ENCODE results near the gene ARF3.

ARF3 gene

DNA sequence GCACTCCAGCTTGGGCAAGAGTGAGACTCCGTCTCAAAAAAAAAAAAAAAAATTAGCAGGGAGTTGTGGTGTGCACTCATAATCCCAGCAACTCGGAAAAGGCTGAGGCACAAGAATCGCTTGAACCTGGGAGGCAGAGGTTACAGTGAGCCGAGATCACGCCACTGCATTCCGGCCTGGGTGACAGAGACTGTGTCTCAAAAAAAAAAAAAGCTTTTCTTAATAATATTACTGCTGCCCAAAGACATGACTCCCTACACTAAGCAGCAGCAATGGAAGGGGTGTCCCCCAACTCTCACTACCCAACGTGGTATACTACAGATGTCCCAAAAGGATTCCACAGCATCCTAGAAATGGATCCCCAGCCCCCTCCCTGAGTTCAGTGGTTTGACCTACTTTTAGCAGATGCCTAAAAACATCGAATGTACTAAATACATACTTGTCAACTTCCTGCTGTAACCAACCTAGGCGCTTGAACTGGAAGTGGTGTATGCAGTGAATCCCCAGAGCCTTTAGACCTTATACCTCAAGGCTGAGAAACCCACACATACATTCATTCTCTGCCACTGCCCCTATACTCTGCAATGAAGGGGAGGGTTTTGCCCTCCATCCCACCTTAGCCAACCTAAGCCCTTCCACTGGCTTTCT, 23.5 kb downstream of the ARF3 start:
- Histone ChIP-seq H3K9me3 (ENCODE audit: control insufficient read depth, low read length) (no peaks in the 10 kb centered on the region), H2BK5ac (ENCODE audit: low read depth, low read length, poor library complexity, severe bottlenecking) (no peak overlapping the region), H3K27ac (ENCODE audit: low read length, poor library complexity, severe bottlenecking) (no peak overlapping the region), H3K23ac (ENCODE audit: low read length in 2 of 2) (no peak overlapping the region), H3K4me2 (ENCODE audit: low read length, poor library complexity, severe bottlenecking) (no peak overlapping the region), H2AFZ (ENCODE audit: low read depth, low read length) (no peak overlapping the region), H2BK15ac (ENCODE audit: low read depth, poor library complexity, severe bottlenecking) (no peak overlapping the region), H4K91ac (ENCODE audit: low read length) (no peak overlapping the region), H2AK5ac (ENCODE audit: low read length, severe bottlenecking) (no peak overlapping the region), H3K18ac (ENCODE audit: low read depth in 1 of 2, low read length in 2 of 2) (no peak overlapping the region), H4K8ac (ENCODE audit: low read length) (no peak overlapping the region), H3K79me1 (replicated peaks; ENCODE audit: low read length, poor library complexity, severe bottlenecking) (peaks cover 49% of the 10 kb centered on the region), H2BK12ac (ENCODE audit: low read length in 2 of 2) (no peak overlapping the region), H3K4ac (ENCODE audit: low read depth in 1 of 2, low read length in 2 of 2) (no peak overlapping the region), H2BK120ac (ENCODE audit: low read depth, low read length) (no peak overlapping the region), H3K14ac (ENCODE audit: low read length in 2 of 2) (no peak overlapping the region), H3K9ac (ENCODE audit: low read length) (peak overlapping the region; percentile 17), H3K4me1 (ENCODE audit: control insufficient read depth, insufficient read depth, low read depth, low read length) (no peaks in the 10 kb centered on the region), H3K36me3 (ENCODE audit: control insufficient read depth in 1 of 2, insufficient read depth in 2 of 2, low read depth in 1 of 2, low read length in 2 of 2) (peaks cover 68 to 82% of the 10 kb centered on the region in 2 experiments), H3K27me3 (ENCODE audit: control insufficient read depth in 1 of 2, insufficient read depth in 1 of 2, low read length in 2 of 2) (no peaks in the 10 kb centered on the region), H3K4me3 (ENCODE audit: insufficient read depth in 1 of 2, low read depth in 1 of 2, low read length in 2 of 2) (no peak overlapping the region)
- no peak for DNase-seq
- WGBS: 97% methylated on average over 9 of the region's 9 CpGs

DNA sequence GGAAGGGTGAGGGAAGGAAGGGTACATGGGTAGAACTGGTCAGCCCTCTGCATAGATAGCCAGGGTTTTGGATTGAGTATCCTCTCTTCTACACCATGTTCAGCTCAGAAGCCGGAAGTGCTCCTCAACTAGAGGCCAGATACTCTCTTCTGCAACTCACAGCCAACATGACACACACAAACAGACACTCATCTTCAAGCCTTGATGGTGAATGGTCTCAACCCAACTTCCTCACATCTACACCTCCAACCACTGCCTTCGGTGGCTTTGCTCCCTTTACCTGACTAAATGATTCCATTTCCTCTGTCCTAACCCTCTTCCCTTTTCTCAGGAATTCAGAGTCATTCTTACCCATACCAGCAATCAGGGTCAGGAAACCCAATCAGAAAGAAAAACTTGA, 24.4 kb downstream of the ARF3 start:
- H3K23ac ChIP-seq (ENCODE audit: low read length in 2 of 2): peak overlapping the region in 1 of 2 experiments; percentile 64
- H3K9ac ChIP-seq (ENCODE audit: low read length): no peak overlapping the region
- no peak overlapping the region for H3K27ac ChIP-seq (ENCODE audit: low read length, poor library complexity, severe bottlenecking)
- H3K14ac ChIP-seq (ENCODE audit: low read length in 2 of 2): peak overlapping the region in 1 of 2 experiments; percentile 59
- H2BK120ac ChIP-seq (ENCODE audit: low read depth, low read length): no peak overlapping the region
- no peak overlapping the region for H2AFZ ChIP-seq (ENCODE audit: low read depth, low read length)
- no peak overlapping the region for H2BK12ac ChIP-seq (ENCODE audit: low read length in 2 of 2)
- DNase-seq: no peak
- no peak overlapping the region for H2BK15ac ChIP-seq (ENCODE audit: low read depth, poor library complexity, severe bottlenecking)
- H3K4ac ChIP-seq (ENCODE audit: low read depth in 1 of 2, low read length in 2 of 2): no peak overlapping the region
- H4K8ac ChIP-seq (ENCODE audit: low read length): no peak overlapping the region
- no peaks in the 10 kb centered on the region for H3K9me3 ChIP-seq (ENCODE audit: control insufficient read depth, low read length)
- no peak overlapping the region for H3K18ac ChIP-seq (ENCODE audit: low read depth in 1 of 2, low read length in 2 of 2)
- H3K4me2 ChIP-seq (ENCODE audit: low read length, poor library complexity, severe bottlenecking): no peak overlapping the region
- H2BK5ac ChIP-seq (ENCODE audit: low read depth, low read length, poor library complexity, severe bottlenecking): no peak overlapping the region
- H3K79me1 ChIP-seq (replicated peaks; ENCODE audit: low read length, poor library complexity, severe bottlenecking): peaks cover 43% of the 10 kb centered on the region
- H3K27me3 ChIP-seq (ENCODE audit: control insufficient read depth in 1 of 2, insufficient read depth in 1 of 2, low read length in 2 of 2): no peaks in the 10 kb centered on the region
- no peaks in the 10 kb centered on the region for H3K4me1 ChIP-seq (ENCODE audit: control insufficient read depth, insufficient read depth, low read depth, low read length)
- peaks cover 66 to 78% of the 10 kb centered on the region in 2 experiments for H3K36me3 ChIP-seq (ENCODE audit: control insufficient read depth in 1 of 2, insufficient read depth in 2 of 2, low read depth in 1 of 2, low read length in 2 of 2)
- H2AK5ac ChIP-seq (ENCODE audit: low read length, severe bottlenecking): no peak overlapping the region
- WGBS: 98% methylated on average over 2 of the region's 2 CpGs
- no peak overlapping the region for H3K4me3 ChIP-seq (ENCODE audit: insufficient read depth in 1 of 2, low read depth in 1 of 2, low read length in 2 of 2)
- H4K91ac ChIP-seq (ENCODE audit: low read length): no peak overlapping the region

DNA sequence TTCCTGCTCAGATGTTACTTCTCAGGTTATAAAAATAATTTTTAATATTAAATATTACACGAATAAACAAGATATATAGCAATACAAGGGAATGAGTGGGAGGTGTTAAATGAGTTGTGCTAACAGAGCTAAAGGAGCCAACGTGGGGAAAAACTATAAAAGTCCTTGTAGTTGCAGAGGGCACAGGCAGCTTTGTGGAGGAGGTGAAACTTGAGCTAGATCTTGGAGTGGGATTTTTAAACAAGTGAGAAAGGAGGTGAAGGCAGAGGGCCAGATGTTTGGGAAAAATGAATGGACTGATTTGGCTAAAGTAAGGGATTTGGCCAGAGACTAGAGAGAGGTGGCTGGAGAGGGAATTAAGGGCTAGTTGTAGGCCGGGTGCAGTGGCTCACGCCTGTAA, 26.8 kb downstream of the ARF3 start:
- no peak overlapping the region for H3K9ac ChIP-seq (ENCODE audit: low read length)
- H3K18ac ChIP-seq (ENCODE audit: low read depth in 1 of 2, low read length in 2 of 2): no peak overlapping the region
- H3K4ac ChIP-seq (ENCODE audit: low read depth in 1 of 2, low read length in 2 of 2): no peak overlapping the region
- H2AK5ac ChIP-seq (ENCODE audit: low read length, severe bottlenecking): no peak overlapping the region
- H2BK120ac ChIP-seq (ENCODE audit: low read depth, low read length): no peak overlapping the region
- no peak overlapping the region for H2AFZ ChIP-seq (ENCODE audit: low read depth, low read length)
- H4K8ac ChIP-seq (ENCODE audit: low read length): no peak overlapping the region
- H3K4me3 ChIP-seq (ENCODE audit: insufficient read depth in 1 of 2, low read depth in 1 of 2, low read length in 2 of 2): no peak overlapping the region
- no peaks in the 10 kb centered on the region for H3K9me3 ChIP-seq (ENCODE audit: control insufficient read depth, low read length)
- no peak overlapping the region for H3K14ac ChIP-seq (ENCODE audit: low read length in 2 of 2)
- H3K27ac ChIP-seq (ENCODE audit: low read length, poor library complexity, severe bottlenecking): no peak overlapping the region
- H3K23ac ChIP-seq (ENCODE audit: low read length in 2 of 2): no peak overlapping the region
- no peaks in the 10 kb centered on the region for H3K4me1 ChIP-seq (ENCODE audit: control insufficient read depth, insufficient read depth, low read depth, low read length)
- H4K91ac ChIP-seq (ENCODE audit: low read length): no peak overlapping the region
- no peak overlapping the region for H2BK5ac ChIP-seq (ENCODE audit: low read depth, low read length, poor library complexity, severe bottlenecking)
- no peaks in the 10 kb centered on the region for H3K27me3 ChIP-seq (ENCODE audit: control insufficient read depth in 1 of 2, insufficient read depth in 1 of 2, low read length in 2 of 2)
- H2BK15ac ChIP-seq (ENCODE audit: low read depth, poor library complexity, severe bottlenecking): no peak overlapping the region
- no peak for DNase-seq
- H3K4me2 ChIP-seq (ENCODE audit: low read length, poor library complexity, severe bottlenecking): no peak overlapping the region
- peaks cover 58 to 68% of the 10 kb centered on the region in 2 experiments for H3K36me3 ChIP-seq (ENCODE audit: control insufficient read depth in 1 of 2, insufficient read depth in 2 of 2, low read depth in 1 of 2, low read length in 2 of 2)
- H2BK12ac ChIP-seq (ENCODE audit: low read length in 2 of 2): no peak overlapping the region
- H3K79me1 ChIP-seq (replicated peaks; ENCODE audit: low read length, poor library complexity, severe bottlenecking): peaks cover 31% of the 10 kb centered on the region
- WGBS: 97% methylated on average over 4 of the region's 4 CpGs

DNA sequence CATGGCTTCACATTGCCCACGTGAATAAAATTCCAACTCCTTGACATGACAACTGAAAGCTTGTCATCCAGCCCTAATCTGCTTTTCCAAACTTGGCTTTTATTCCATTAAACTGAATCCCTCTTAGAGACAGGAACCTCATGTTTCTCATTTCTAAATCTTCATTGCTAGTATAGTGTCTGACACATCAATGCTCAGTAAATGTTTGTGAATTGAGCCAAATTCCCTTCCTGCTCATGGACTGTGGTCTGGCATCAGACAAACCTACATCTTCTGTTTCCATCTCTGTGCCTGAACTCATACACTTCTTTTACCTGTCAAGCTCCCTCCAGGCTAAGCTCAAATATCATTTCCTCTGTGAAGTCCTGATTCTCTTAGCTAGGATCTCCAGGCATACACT, 27.7 kb downstream of the ARF3 start:
- H3K27me3 ChIP-seq (ENCODE audit: control insufficient read depth in 1 of 2, insufficient read depth in 1 of 2, low read length in 2 of 2): no peaks in the 10 kb centered on the region
- no peak overlapping the region for H2BK15ac ChIP-seq (ENCODE audit: low read depth, poor library complexity, severe bottlenecking)
- H4K8ac ChIP-seq (ENCODE audit: low read length): no peak overlapping the region
- H4K91ac ChIP-seq (ENCODE audit: low read length): no peak overlapping the region
- 100% methylated on average over 1 of the region's 1 CpG for WGBS
- H3K4me1 ChIP-seq (ENCODE audit: control insufficient read depth, insufficient read depth, low read depth, low read length): no peaks in the 10 kb centered on the region
- peaks cover 62% of the 10 kb centered on the region in 2 experiments for H3K36me3 ChIP-seq (ENCODE audit: control insufficient read depth in 1 of 2, insufficient read depth in 2 of 2, low read depth in 1 of 2, low read length in 2 of 2)
- no peak overlapping the region for H3K9ac ChIP-seq (ENCODE audit: low read length)
- H3K9me3 ChIP-seq (ENCODE audit: control insufficient read depth, low read length): no peaks in the 10 kb centered on the region
- H3K18ac ChIP-seq (ENCODE audit: low read depth in 1 of 2, low read length in 2 of 2): no peak overlapping the region
- no peak overlapping the region for H3K4ac ChIP-seq (ENCODE audit: low read depth in 1 of 2, low read length in 2 of 2)
- H2BK120ac ChIP-seq (ENCODE audit: low read depth, low read length): no peak overlapping the region
- peaks cover 35% of the 10 kb centered on the region for H3K79me1 ChIP-seq (replicated peaks; ENCODE audit: low read length, poor library complexity, severe bottlenecking)
- no peak overlapping the region for H3K27ac ChIP-seq (ENCODE audit: low read length, poor library complexity, severe bottlenecking)
- no peak overlapping the region for H3K23ac ChIP-seq (ENCODE audit: low read length in 2 of 2)
- no peak overlapping the region for H3K4me2 ChIP-seq (ENCODE audit: low read length, poor library complexity, severe bottlenecking)
- H3K14ac ChIP-seq (ENCODE audit: low read length in 2 of 2): no peak overlapping the region
- no peak overlapping the region for H2AFZ ChIP-seq (ENCODE audit: low read depth, low read length)
- no peak overlapping the region for H2AK5ac ChIP-seq (ENCODE audit: low read length, severe bottlenecking)
- no peak for DNase-seq
- no peak overlapping the region for H3K4me3 ChIP-seq (ENCODE audit: insufficient read depth in 1 of 2, low read depth in 1 of 2, low read length in 2 of 2)
- no peak overlapping the region for H2BK12ac ChIP-seq (ENCODE audit: low read length in 2 of 2)
- no peak overlapping the region for H2BK5ac ChIP-seq (ENCODE audit: low read depth, low read length, poor library complexity, severe bottlenecking)
